Urinary bladder (tissue), 4 donors: ENCODE data around the gene NDUFB7. TPM values are rescaled to one million over a fixed set of nuclear protein-coding genes. Genes with fewer than 3 reads are reported as not detected.

ENCODE experiments used
- DNase-seq: peaks from one replicate; pipeline ENCODE4 v3.0.0-alpha.2; 2015; ENCODE audit errors: extremely low spot score
- H3K27ac ChIP-seq: one replicate; pipeline ENCODE4 v1.5.1; 2013; ENCODE audit warnings: low read depth, mild to moderate bottlenecking, moderate library complexity
- H3K36me3 ChIP-seq: one replicate; pipeline ENCODE4 v1.6.1; 2013; ENCODE audit warnings: mild to moderate bottlenecking, moderate library complexity; ENCODE audit not compliant: insufficient read depth
- H3K4me1 ChIP-seq: one replicate; pipeline ENCODE4 v1.6.1; 2013; ENCODE audit warnings: mild to moderate bottlenecking, moderate library complexity; ENCODE audit not compliant: insufficient read depth
- H3K4me3 ChIP-seq: one replicate; pipeline ENCODE4 v1.5.1; 2013; ENCODE audit warnings: low read depth, low read length
- WGBS: extraction: QIAGEN DNeasy Blood & Tissue Kit; methylation state at CpG from one replicate; pipeline ENCODE4 v1.1.7; 2013; 5-methylcytosine and 5-hydroxymethylcytosine counted together
- polyA plus RNA-seq: library from polyadenylated mRNA; stranded (reverse); fragments of 200-250 nt; gene quantifications from one replicate; pipeline ENCODE4 v1.2.3, GENCODE V29; 2013
- total RNA-seq: library from RNA; depleted of rRNA; stranded (reverse); fragments of >200 nt; gene quantifications from one replicate; pipeline ENCODE4 v1.2.3, GENCODE V29; 2014
- donor health status: healthy with polysubstance abuse.
- donor health status: healthy.

Gene NDUFB7
- total and polyA plus RNA-seq, 2 donors, result 113 to 505 TPM

DNA sequence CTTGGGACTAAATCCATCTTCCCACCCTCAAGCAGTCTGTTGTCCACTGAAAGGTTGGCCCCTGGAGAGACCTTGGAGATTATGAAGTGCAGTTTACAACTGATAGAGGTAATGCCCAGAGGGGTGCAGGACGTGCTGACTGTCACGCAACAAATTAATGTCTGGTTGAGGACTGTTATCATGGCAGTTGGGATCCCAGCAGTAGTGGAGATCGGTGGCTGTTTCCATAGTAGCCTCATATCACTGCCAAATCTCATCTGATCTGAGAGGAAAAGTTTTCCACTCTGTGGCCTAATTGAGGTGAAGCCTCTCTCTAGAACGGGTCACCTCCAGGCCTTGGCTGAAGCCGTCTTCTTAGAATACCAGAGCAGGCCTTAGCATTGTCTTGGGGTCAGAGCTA, 38.4 kb downstream of the NDUFB7 start:
- no peak overlapping the region for H3K4me3 ChIP-seq
- 82% methylated on average over 5 of the region's 5 CpGs for WGBS
- no peak overlapping the region for H3K27ac ChIP-seq

GRCh38 chr19:14530506-14530905, 41.4 kb downstream of the NDUFB7 start:
- no peak overlapping the region for H3K27ac ChIP-seq
- H3K4me3 ChIP-seq, result no peak overlapping the region
- WGBS, result 66% methylated on average over 3 of the region's 3 CpGs
- H3K4me1 ChIP-seq, result no peaks in the 10 kb centered on the region
- DNase-seq, result no peak
- H3K36me3 ChIP-seq, result no peaks in the 10 kb centered on the region

More for the DNA sequence above, 38.4 kb downstream of the NDUFB7 start:
- no peaks in the 10 kb centered on the region for H3K36me3 ChIP-seq
- H3K4me1 ChIP-seq, result no peaks in the 10 kb centered on the region
- DNase-seq, result no peak

- H3K4me1 ChIP-seq, result no peaks in the 10 kb centered on the region
These were observed 41.9 kb downstream of the NDUFB7 start for GRCh38 chr19:14530005-14530348.

DNA sequence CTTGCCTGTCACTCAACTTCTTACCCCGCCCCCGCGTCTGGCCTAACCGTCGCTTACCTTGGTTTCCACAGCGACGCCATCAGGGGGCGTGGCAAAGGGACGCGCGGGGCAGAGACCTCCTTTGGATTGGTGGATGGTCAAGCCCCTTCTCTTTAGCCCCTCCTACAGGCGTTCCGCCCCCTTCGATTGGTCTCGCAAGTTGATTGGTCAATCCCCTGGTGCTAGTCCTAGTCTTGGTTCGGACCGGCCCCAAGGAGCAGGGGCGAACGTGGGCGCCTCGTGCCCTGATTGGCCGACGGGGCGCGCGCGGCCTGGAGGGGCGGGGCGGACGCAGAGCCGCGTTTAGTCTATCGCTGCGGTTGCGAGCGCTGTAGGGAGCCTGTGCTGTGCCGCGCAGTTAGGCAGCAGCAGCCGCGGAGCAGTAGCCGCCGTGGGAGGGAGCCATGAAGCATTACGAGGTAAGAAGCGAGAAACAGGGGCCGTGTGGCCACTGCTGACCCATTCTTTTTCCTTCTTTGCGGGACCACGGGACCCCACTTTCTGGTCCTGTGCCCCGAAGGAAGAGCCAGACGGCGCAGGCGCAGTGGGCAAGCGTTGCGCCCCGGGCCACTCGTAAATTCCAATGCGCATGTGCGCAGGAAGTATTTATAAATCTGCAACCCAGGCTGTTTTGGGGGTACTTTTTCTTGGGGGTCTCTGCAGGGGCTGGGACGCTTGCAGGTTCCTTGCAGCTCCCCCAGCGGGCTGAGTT, 42.4 kb downstream of the NDUFB7 start, which contains the start of gene TECR:
Gene TECR (plus strand): TSS at position 341 of the 751 bp plus-strand sequence. CDS start 103 bp downstream, at position 444.
- peak within 1 kb of the TSS; percentile 65 for H3K27ac ChIP-seq
- peak; percentile 99 for DNase-seq
- no peaks in the 10 kb centered on the region for H3K4me1 ChIP-seq
- peak within 1 kb of the TSS; percentile 60 for H3K4me3 ChIP-seq
- under 1% methylated on average over 59 of the region's 59 CpGs for WGBS
- H3K36me3 ChIP-seq, result no peaks in the 10 kb centered on the region

More at GRCh38 chr19:14530005-14530348, 41.9 kb downstream of the NDUFB7 start:
- WGBS, result under 1% methylated on average over 18 of the region's 18 CpGs
- no peak for DNase-seq
- Histone ChIP-seq H3K27ac (peak overlapping the region; percentile 65), H3K36me3 (no peaks in the 10 kb centered on the region), H3K4me3 (peak overlapping the region; percentile 60)

DNA sequence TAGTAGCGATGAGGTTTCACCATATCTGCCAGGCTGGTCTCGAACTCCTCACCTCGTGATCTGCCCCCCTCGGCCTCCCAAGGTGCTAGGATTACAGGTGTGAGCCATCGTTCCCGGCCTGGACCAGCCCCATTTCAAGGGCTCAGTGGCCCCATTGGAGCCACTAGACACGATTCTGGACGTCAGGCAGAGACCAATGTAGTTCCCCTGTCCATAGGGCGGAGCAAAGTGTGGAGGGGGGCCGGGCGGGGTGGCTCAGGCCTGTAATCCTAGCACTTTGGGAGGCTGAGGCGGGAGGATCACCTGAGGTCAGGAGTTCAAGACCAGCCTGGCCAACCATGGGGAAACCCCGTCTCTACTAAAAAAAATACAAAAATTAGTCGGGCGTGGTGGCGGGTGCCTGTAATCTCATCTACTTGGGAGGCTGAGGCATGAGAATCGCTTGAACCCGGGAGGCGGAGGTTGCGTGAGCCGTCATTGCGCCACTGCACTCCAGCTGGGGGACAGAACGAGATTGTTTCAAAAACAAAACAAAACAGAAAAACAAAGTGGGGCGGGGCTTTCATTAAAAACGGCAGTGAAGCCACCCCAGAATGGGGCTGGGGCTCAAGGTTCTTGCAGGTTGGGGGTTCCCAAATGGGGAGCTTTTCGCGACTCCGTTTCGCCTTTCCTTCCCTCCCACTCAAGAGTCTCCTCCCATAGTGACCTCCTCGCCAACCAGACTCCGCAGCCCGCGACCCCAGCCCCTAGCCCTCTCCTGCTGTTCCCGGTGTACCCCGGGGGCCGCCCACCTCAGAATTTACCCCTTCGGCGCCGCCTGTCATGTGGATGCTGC, 43.2 kb downstream of the NDUFB7 start:
- no peaks in the 10 kb centered on the region for H3K36me3 ChIP-seq
- peak overlapping the region; percentile 53 for H3K27ac ChIP-seq
- H3K4me1 ChIP-seq, result no peaks in the 10 kb centered on the region
- peak overlapping the region; percentile 50 for H3K4me3 ChIP-seq
- WGBS, result 38% methylated on average over 39 of the region's 39 CpGs
- DNase-seq, result no peak

GRCh38 chr19:14526423-14526822, 45.4 kb downstream of the NDUFB7 start:
- 74% methylated on average over 4 of the region's 4 CpGs for WGBS
- H3K27ac ChIP-seq, result peak overlapping the region; percentile 82
- no peaks in the 10 kb centered on the region for H3K36me3 ChIP-seq
- H3K4me1 ChIP-seq, result no peaks in the 10 kb centered on the region
- no peak overlapping the region for H3K4me3 ChIP-seq
- DNase-seq, result no peak

DNA sequence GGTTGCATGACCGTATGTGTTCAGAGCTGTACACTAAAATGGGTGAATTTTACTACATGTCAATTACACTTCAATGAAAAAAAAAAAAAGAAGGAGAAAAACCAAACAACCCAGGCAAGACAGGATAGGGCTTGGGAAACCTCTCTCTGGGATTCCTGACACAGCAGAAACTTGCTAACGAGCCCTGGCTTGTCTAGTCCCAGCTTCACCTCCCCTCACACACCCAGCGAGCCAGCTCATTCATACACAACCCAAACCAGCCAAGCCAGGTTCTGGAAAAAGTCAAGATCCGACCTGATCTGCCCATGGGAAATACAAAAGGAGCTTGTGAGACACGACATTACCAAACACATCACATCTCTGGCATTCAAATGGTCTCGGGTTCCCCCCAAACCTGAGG, 46.1 kb downstream of the NDUFB7 start:
- WGBS, result 68% methylated on average over 6 of the region's 6 CpGs
- Histone ChIP-seq H3K4me3 (no peak overlapping the region), H3K4me1 (no peaks in the 10 kb centered on the region), H3K27ac (no peak overlapping the region), H3K36me3 (no peaks in the 10 kb centered on the region)
- DNase-seq, result peak; percentile 73

DNA sequence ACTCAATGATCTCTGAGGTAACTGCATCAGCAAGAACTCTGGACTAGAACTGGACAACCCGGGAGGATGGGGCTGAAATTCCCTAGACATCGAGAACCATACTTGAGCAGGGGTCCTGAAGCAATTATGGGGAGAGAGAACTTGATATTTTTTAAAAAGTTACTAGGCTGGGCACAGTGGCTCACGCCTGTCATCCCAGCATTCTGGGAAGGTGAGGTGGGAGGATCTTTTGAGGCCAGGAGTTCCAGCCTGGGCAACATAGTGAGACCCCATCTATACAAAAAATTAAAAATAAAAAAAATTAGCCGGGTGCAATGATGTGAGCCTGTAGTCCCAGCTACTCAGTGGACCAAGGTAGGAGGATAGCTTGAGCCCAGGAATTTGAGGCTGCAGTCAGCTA, 51.3 kb downstream of the NDUFB7 start:
- no peak for DNase-seq
- H3K36me3 ChIP-seq, result no peaks in the 10 kb centered on the region
- H3K4me1 ChIP-seq, result no peaks in the 10 kb centered on the region
- no peak overlapping the region for H3K4me3 ChIP-seq
- H3K27ac ChIP-seq, result no peak overlapping the region
- 94% methylated on average over 4 of the region's 4 CpGs for WGBS

DNA sequence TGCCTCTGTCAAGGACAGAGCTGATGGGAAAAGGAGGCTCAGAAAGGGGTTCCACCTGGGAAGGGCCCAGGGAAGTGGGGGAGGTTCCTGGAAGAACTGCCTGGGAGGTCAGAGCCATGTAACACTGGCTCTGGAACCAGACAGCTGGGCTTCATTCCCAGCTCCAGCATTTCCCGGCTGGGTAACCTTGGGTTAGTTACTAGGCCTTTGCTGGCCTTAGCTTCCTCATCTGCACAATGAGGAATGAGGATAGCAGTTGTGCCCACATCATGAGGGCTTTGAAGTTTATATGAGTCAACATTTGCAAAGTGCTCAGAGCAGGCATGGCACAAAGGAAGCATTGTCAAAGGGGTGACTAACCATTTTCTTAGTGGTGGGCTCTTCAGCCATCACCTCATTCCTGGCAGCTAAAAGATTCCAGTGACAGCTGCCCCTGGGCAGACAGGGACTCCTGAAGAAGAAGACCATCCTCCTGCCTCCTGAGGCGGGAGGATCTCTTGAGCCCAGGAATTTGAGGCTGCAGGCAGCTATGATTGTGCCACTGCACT, 51.9 kb downstream of the NDUFB7 start:
- WGBS, result 56% methylated on average over 2 of the region's 2 CpGs
- no peak overlapping the region for H3K27ac ChIP-seq

DNA sequence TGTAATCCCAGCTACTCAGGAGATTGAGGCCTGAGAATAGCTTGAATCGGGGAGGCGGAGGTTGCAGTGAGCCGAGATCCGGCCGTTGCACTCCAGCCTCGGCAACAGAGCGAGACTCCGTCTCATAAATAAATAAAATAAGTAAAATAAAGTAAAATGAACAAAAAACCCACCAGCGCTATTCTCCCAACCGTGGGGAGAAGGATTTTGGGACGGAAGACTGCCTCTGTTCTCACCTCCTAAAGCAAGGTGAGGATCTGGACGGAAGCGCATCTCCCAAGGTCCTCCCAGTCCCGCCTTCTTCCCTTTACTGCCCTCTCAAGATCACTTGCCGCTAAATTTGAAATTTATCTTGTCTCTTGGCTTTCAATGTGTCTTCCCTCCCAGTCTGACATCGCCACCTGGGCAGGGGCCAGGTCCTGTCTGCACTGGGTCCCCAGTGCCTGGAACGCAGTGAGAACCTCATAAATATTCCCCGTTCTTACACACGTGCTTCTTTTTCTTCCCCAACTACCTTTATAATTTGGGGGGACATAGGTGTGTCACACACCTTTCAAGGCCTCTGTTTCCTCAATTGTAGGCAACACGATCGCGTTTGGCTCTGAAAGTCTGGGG, 52.5 kb downstream of the NDUFB7 start:
- 87% methylated on average over 22 of the region's 22 CpGs for WGBS
- no peaks in the 10 kb centered on the region for H3K36me3 ChIP-seq
- H3K4me3 ChIP-seq, result no peak overlapping the region
- no peaks in the 10 kb centered on the region for H3K4me1 ChIP-seq
- DNase-seq, result no peak
- no peak overlapping the region for H3K27ac ChIP-seq

More for the DNA sequence above, 51.9 kb downstream of the NDUFB7 start:
- H3K4me1 ChIP-seq, result no peaks in the 10 kb centered on the region
- H3K36me3 ChIP-seq, result no peaks in the 10 kb centered on the region
- H3K4me3 ChIP-seq, result no peak overlapping the region
- no peak for DNase-seq

DNA sequence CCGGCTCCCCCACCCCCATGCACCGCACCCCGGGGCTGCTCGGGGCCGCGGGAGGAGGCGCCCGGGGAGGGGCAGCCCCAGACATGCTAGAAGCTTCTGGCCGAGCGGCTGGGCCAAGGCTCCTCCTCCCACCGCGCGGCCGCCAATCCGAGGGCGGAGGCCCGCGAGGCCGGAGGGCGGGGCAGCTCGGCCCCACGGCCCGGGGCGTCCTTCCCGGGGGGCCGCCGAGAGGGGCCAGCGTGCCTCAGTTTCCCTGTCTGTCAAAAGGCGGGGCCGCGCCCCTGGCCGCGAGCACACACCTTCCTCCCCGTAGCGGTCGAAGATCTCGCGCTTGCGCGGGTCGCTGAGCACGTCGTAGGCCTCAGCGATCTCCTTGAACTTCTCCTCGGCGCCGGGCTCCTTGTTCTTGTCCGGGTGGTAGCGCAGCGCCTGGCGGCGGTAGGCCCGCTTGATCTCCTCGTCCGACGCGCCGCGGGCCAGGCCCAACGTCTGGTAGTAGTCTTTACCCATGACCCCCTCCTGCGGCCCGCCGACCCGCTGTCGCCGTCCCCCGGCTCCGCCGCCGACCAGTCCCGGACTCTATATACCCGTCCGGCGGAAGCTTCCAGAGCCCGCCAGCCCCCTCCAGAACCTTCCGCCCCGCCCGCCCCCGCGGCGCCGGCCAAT, 53.9 kb downstream of the NDUFB7 start, which contains the start of gene DNAJB1:
Gene DNAJB1 (minus strand): TSS at position 558 of the 666 bp plus-strand sequence. CDS start 48 bp downstream, at position 510.
- Histone ChIP-seq H3K4me1 (no peaks in the 10 kb centered on the region), H3K4me3 (peak within 1 kb of the TSS; percentile 96), H3K27ac (peak within 1 kb of the TSS; percentile 99), H3K36me3 (no peaks in the 10 kb centered on the region)
- under 1% methylated on average over 82 of the region's 82 CpGs for WGBS
- no peak for DNase-seq

- under 1% methylated on average over 32 of the region's 32 CpGs for WGBS
- H3K4me1 ChIP-seq, result no peaks in the 10 kb centered on the region
- DNase-seq, result no peak
These were observed 54.4 kb downstream of the NDUFB7 start for GRCh38 chr19:14517446-14517839.

More at GRCh38 chr19:14517446-14517839, 54.4 kb downstream of the NDUFB7 start:
- Histone ChIP-seq H3K4me3 (peak overlapping the region; percentile 96), H3K36me3 (no peaks in the 10 kb centered on the region), H3K27ac (peak overlapping the region; percentile 82)
